RWPE1 (cell line): Measurements from ENCODE around the gene PLXND1.
A peak's percentile ranks its signal among the peaks of the same experiment; 100 is the strongest.

Experiments
- CTCF ChIA-PET: fragments of 350-600 bp; sonication (Branson Sonifier 250); formaldehyde crosslinking; extraction: SDS; loops from one replicate; lab custom pipeline; 2021; lab: Yijun Ruan, JAX
- POLR2A ChIA-PET: fragments of 400-600 bp; formaldehyde crosslinking; extraction: SDS; loops from one replicate; lab custom pipeline; 2020; ENCODE audit warnings: antibody characterized with exemption; ENCODE audit not compliant: low non-redundant PET; lab: Yijun Ruan, JAX
- DNase-seq: peaks from one replicate; pipeline ENCODE4 v3.0.0; 2012; ENCODE audit warnings: low spot score
- H3K27ac ChIP-seq: fragments of 450-650 bp; 2 replicates; pipeline ENCODE4 v1.5.1; 2017
- CTCF ChIP-seq: fragments of 450-650 bp; conservative IDR thresholded peaks from 2 replicates; pipeline ENCODE4 v1.5.1; 2017; ENCODE audit warnings: low read depth, mild to moderate bottlenecking

Gene PLXND1

GRCh38 chr3:129604767-129605166 lies 1.7 kb downstream of the PLXND1 start:
- DNase-seq: no peak
- POLR2A ChIA-PET: no interaction called here
- no peak for TF ChIP-seq CTCF
- CTCF ChIA-PET: no interaction called here
- H3K27ac ChIP-seq: no peak overlapping the region

- DNase-seq: no peak
- ChIA-PET CTCF (interaction anchor here (0.7 kb wide), 1 partner anchor 9 kb away, joined by 4 read pairs; no protein-coding TSS in a partner anchor), POLR2A (no interaction called here)
- peak overlapping the region; percentile 34 for H3K27ac ChIP-seq
- TF ChIP-seq CTCF: no peak
Observed at GRCh38 chr3:129603991-129604749, 2.3 kb downstream of the PLXND1 start.

- H3K27ac ChIP-seq: peak overlapping the region; percentile 34
- ChIA-PET CTCF (interaction anchor here (0.7 kb wide), 1 partner anchor 9 kb away, joined by 4 read pairs; no protein-coding TSS in a partner anchor), POLR2A (no interaction called here)
- no peak for DNase-seq
- TF ChIP-seq CTCF: no peak
Observed at GRCh38 chr3:129603561-129603942, 2.9 kb downstream of the PLXND1 start.

GRCh38 chr3:129602730-129603560 lies 3.5 kb downstream of the PLXND1 start:
- peak overlapping the region; percentile 34 for H3K27ac ChIP-seq
- ChIA-PET POLR2A (no interaction called here), CTCF (no interaction called here)
- TF ChIP-seq CTCF: no peak
- DNase-seq: peak; percentile 39

GRCh38 chr3:129602309-129602708 lies 4.2 kb downstream of the PLXND1 start:
- no peak for DNase-seq
- TF ChIP-seq CTCF: no peak
- CTCF ChIA-PET: no interaction called here
- H3K27ac ChIP-seq: no peak overlapping the region
- POLR2A ChIA-PET: no interaction called here

GRCh38 chr3:129601713-129602112 lies 4.8 kb downstream of the PLXND1 start:
- no peak overlapping the region for H3K27ac ChIP-seq
- CTCF ChIA-PET: no interaction called here

More at GRCh38 chr3:129601713-129602112, 4.8 kb downstream of the PLXND1 start:
- DNase-seq: no peak
- POLR2A ChIA-PET: no interaction called here
- no peak for TF ChIP-seq CTCF
